MM.1S (cell line): ENCODE measurements around the gene PTK7.

ENCODE experiments used
- DNase-seq: peaks from one replicate; pipeline ENCODE4 v3.0.0-alpha.2; 2015
- H2AFZ ChIP-seq: fragments of 300-600 bp; sonication (generic); 2 replicates; pipeline ENCODE4 v1.6.0; 2016; ENCODE audit warnings: antibody characterized with exemption, low read length
- H3F3A ChIP-seq: fragments of 300-600 bp; sonication (generic); 2 replicates; pipeline ENCODE4 v1.6.1; 2016; ENCODE audit warnings: mild to moderate bottlenecking, antibody characterized with exemption, low read length, moderate library complexity, mixed read lengths; ENCODE audit not compliant: insufficient read depth
- H3K27ac ChIP-seq: fragments of 300-600 bp; sonication (generic); 2 replicates; pipeline ENCODE4 v1.5.1; 2016; ENCODE audit warnings: mild to moderate bottlenecking, low read length
- H3K27me3 ChIP-seq: fragments of 300-600 bp; sonication (generic); replicated peaks from 2 replicates; pipeline ENCODE4 v1.6.0; 2016; ENCODE audit warnings: low read length; ENCODE audit not compliant: insufficient read depth
- H3K36me3 ChIP-seq: fragments of 300-600 bp; sonication (generic); replicated peaks from 2 replicates; pipeline ENCODE4 v1.6.1; 2016; ENCODE audit warnings: mild to moderate bottlenecking, low read length, mixed read lengths; ENCODE audit not compliant: insufficient read depth
- H3K4me1 ChIP-seq: fragments of 300-600 bp; sonication (generic); 2 replicates; pipeline ENCODE4 v1.6.1; 2016; ENCODE audit warnings: low read length, mixed read lengths
- H3K4me2 ChIP-seq: fragments of 300-600 bp; sonication (generic); 2 replicates; pipeline ENCODE4 v1.6.0; 2016; ENCODE audit warnings: low read depth, low read length
- H3K4me3 ChIP-seq: fragments of 300-600 bp; sonication (generic); 2 replicates; pipeline ENCODE4 v1.5.1; 2016; ENCODE audit warnings: low read length, mixed read lengths
- H3K79me2 ChIP-seq: fragments of 300-600 bp; sonication (generic); 2 replicates; pipeline ENCODE4 v1.6.1; 2016; ENCODE audit warnings: mixed run types, low read length, mixed read lengths
- H3K9ac ChIP-seq: fragments of 300-600 bp; sonication (generic); 2 replicates; pipeline ENCODE4 v1.6.1; 2016; ENCODE audit warnings: low read length, mixed read lengths
- H3K9me2 ChIP-seq: fragments of 300-600 bp; sonication (generic); replicated peaks from 2 replicates; pipeline ENCODE4 v1.6.1; 2016; ENCODE audit warnings: mild to moderate bottlenecking, low read length, mixed read lengths; ENCODE audit not compliant: insufficient read depth
- H3K9me3 ChIP-seq: fragments of 300-600 bp; sonication (generic); replicated peaks from 2 replicates; pipeline ENCODE4 v1.6.1; 2016; ENCODE audit warnings: mild to moderate bottlenecking, low read length, mixed read lengths; ENCODE audit not compliant: insufficient read depth
- H4K20me1 ChIP-seq: fragments of 300-600 bp; sonication (generic); 2 replicates; pipeline ENCODE4 v1.6.1; 2016; ENCODE audit warnings: mild to moderate bottlenecking, low read length, moderate library complexity, mixed read lengths; ENCODE audit not compliant: insufficient read depth
- EZH2 ChIP-seq: fragments of 300-600 bp; sonication (generic); optimal IDR thresholded peaks from 2 replicates; pipeline ENCODE3; 2017; ENCODE audit warnings: low read depth, mild to moderate bottlenecking, antibody characterized with exemption, low read length, mixed read lengths
- EZH2phosphoT487 ChIP-seq: fragments of 300-600 bp; sonication (generic); IDR thresholded peaks from 2 replicates; pipeline ENCODE4 v1.6.1; 2018; ENCODE audit warnings: antibody characterized with exemption, low read length
- TF ChIP-seq, protein P1 (sequence below): fragments of 300-600 bp; sonication (generic); IDR thresholded peaks from 2 replicates; pipeline ENCODE4 v1.5.1; 2016; ENCODE audit warnings: antibody characterized with exemption, low read length, mixed read lengths

The PTK7 gene

DNA sequence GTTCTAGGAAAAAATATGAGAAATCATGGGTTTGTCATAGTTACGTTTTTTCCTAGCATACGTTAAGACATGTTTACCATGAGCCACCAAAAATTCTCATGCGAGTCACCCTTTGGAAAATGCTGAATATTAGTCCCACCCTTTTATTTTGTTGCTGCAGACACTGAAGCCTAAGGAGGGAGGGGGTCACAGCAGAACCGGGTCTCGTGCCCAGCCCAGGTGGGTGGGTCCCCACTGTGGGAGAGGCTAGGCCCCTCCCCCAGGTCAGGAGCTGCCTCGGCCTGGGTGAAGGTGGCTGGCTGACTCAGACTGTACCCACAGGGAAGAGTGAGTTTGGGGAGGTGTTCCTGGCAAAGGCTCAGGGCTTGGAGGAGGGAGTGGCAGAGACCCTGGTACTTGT lies 68.8 kb downstream of the PTK7 start:
- no peak overlapping the region for H3K9ac ChIP-seq
- H3F3A ChIP-seq, result no peaks in the 10 kb centered on the region
- no peak overlapping the region for H2AFZ ChIP-seq
- no peak for TF ChIP-seq EZH2
- no peak for TF ChIP-seq EZH2phosphoT487
- TF ChIP-seq, protein P1, sequence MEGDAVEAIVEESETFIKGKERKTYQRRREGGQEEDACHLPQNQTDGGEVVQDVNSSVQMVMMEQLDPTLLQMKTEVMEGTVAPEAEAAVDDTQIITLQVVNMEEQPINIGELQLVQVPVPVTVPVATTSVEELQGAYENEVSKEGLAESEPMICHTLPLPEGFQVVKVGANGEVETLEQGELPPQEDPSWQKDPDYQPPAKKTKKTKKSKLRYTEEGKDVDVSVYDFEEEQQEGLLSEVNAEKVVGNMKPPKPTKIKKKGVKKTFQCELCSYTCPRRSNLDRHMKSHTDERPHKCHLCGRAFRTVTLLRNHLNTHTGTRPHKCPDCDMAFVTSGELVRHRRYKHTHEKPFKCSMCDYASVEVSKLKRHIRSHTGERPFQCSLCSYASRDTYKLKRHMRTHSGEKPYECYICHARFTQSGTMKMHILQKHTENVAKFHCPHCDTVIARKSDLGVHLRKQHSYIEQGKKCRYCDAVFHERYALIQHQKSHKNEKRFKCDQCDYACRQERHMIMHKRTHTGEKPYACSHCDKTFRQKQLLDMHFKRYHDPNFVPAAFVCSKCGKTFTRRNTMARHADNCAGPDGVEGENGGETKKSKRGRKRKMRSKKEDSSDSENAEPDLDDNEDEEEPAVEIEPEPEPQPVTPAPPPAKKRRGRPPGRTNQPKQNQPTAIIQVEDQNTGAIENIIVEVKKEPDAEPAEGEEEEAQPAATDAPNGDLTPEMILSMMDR, result no peak
- H3K36me3 ChIP-seq, result no peaks in the 10 kb centered on the region
- no peak overlapping the region for H3K4me2 ChIP-seq
- no peaks in the 10 kb centered on the region for H3K27me3 ChIP-seq
- no peaks in the 10 kb centered on the region for H3K9me3 ChIP-seq
- no peak for DNase-seq
- H3K79me2 ChIP-seq, result no peaks in the 10 kb centered on the region
- H3K4me1 ChIP-seq, result 0 out of 2 replicates have a peak, but pooled peaks cover 4% of the 10 kb centered on the region
- no peaks in the 10 kb centered on the region for H4K20me1 ChIP-seq
- H3K4me3 ChIP-seq, result no peak overlapping the region
- no peaks in the 10 kb centered on the region for H3K9me2 ChIP-seq
- no peak overlapping the region for H3K27ac ChIP-seq

DNA sequence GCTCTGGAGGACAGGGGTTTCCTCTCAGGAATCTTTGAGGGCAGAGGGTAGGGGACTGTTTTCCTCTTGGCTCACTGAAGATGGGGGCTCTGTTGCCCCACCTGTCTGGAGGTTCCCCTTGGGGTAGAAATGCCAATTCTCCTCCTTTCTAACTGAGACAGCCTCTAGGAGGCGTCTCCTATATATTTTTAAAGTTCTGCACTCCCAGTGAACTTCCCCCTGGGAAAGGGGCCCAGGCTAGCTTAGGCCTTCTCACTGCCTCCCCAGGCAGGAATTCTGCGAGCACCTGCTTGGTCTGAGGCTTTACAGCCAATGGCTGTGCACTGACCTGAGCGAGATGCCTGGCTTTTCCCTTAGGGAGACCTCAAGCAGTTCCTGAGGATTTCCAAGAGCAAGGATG lies 70.1 kb downstream of the PTK7 start:
- no peaks in the 10 kb centered on the region for H3K27me3 ChIP-seq
- H3K36me3 ChIP-seq, result no peaks in the 10 kb centered on the region

DNA sequence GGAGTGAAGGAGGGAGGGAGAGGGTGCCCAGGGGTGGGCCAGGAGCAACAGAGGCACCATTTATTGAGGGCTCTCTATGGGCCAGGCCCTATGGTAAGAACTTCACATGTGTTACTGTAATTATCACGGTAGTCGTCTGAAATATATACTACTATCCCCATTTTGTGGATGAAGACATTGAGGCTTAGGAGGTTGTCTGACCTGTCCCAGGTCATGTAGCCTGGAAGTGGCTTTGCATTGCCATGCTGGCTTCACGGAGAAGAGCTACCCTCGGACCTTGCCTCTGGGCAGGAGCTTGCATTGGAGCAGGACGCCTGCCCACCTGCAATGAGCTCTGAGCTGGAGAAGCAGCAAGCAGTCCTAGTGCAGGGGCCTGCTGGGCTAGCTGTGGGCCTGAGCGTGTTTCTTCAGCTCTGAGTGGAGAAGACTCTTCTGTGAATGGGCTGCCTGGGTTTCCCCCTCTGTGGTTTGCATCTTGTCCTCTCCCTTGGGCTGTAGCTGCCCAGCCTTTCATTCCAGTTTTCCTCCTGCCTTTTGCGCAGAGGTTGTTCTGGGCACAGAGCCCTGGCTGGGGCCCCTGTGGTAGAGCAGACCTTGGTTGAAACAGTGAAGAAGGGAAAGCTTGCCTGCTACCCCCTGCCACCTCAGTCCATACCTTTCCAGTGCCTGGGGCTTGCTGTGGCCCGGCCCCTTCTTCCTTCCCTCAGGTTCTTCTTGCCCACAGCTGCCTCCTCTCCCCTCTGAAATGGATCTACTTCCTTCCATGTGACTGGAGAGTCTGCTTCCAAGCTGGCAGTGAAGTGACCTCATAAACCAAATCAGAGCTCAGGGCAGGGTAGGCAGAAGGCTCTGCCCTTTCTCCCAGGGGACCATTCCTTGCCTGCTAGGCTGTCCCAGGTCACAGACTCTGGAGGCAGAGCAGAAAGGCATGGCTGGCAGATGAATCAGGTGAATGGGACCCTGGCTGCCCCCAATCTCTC lies 70.9 kb downstream of the PTK7 start:
- Histone ChIP-seq H3K9ac (no peak overlapping the region), H3K36me3 (no peaks in the 10 kb centered on the region), H3K9me2 (no peaks in the 10 kb centered on the region), H2AFZ (no peak overlapping the region), H3K4me3 (no peak overlapping the region), H3K27ac (no peak overlapping the region), H3K4me2 (no peak overlapping the region), H3K27me3 (no peaks in the 10 kb centered on the region), H3F3A (no peaks in the 10 kb centered on the region), H3K4me1 (0 out of 2 replicates have a peak, but pooled peaks cover 4% of the 10 kb centered on the region), H3K9me3 (no peaks in the 10 kb centered on the region), H3K79me2 (no peaks in the 10 kb centered on the region), H4K20me1 (no peaks in the 10 kb centered on the region)
- no peak for DNase-seq
- TF ChIP-seq, protein P1, result no peak

More for the DNA sequence above, 70.1 kb downstream of the PTK7 start:
- Histone ChIP-seq H3K9me3 (no peaks in the 10 kb centered on the region), H4K20me1 (no peaks in the 10 kb centered on the region), H3K9ac (no peak overlapping the region), H3K79me2 (no peaks in the 10 kb centered on the region), H3K4me2 (no peak overlapping the region), H2AFZ (no peak overlapping the region), H3K27ac (no peak overlapping the region), H3K4me3 (no peak overlapping the region), H3K4me1 (0 out of 2 replicates have a peak, but pooled peaks cover 4% of the 10 kb centered on the region), H3K9me2 (no peaks in the 10 kb centered on the region), H3F3A (no peaks in the 10 kb centered on the region)
- TF ChIP-seq EZH2, result no peak
- TF ChIP-seq, protein P1, result no peak
- TF ChIP-seq EZH2phosphoT487, result no peak
- no peak for DNase-seq
